Cardiac fibroblast (primary cell): ENCODE data around the gene STEAP2.
"Not testable (repeated sequence)": the region's sequence is repeated elsewhere in the genome, so short reads cannot be mapped to it uniquely, and the experiment has no call there.

Experiments used
- DNase-seq, 2 donors: peaks; one replicate each; pipeline versions ENCODE4 v3.0.0 to v3.0.0-alpha.2; 2010; ENCODE audit warnings: low read depth in 2 of 2
- H3K4me3 ChIP-seq, 2 donors: replicated peaks in 1 of 2; 1 replicate in 1 of 2; 2 replicates in 1 of 2; pipeline ENCODE4 v1.5.1; 2011; ENCODE audit warnings: low read depth in 2 of 2, low read length in 2 of 2, mild to moderate bottlenecking in 2 of 2, moderate library complexity in 1 of 2
- CTCF ChIP-seq: IDR thresholded peaks from one replicate; pipeline ENCODE4 v1.5.1; 2011; ENCODE audit warnings: low read depth, mild to moderate bottlenecking, low read length, inconsistent platforms

STEAP2 gene

GRCh38 chr7:90180011-90180585, 31.4 kb upstream of the STEAP2 start:
- TF ChIP-seq CTCF: no peak
- peak; percentile 83 to 93 for DNase-seq
- H3K4me3 ChIP-seq: no peak overlapping the region

- TF ChIP-seq CTCF: no peak
- peak; percentile 35 to 66 for DNase-seq
- no peak overlapping the region for H3K4me3 ChIP-seq
Measured at GRCh38 chr7:90180649-90181048, 30.9 kb upstream of the STEAP2 start.

- no peak overlapping the region for H3K4me3 ChIP-seq
- DNase-seq: peak in 1 of 2 donors; percentile 12
Measured at GRCh38 chr7:90181485-90181884, 30.1 kb upstream of the STEAP2 start.

GRCh38 chr7:90186290-90186689, 25.2 kb upstream of the STEAP2 start:
- H3K4me3 ChIP-seq, DNase-seq: not testable (repeated sequence)

More at GRCh38 chr7:90181485-90181884, 30.1 kb upstream of the STEAP2 start:
- TF ChIP-seq CTCF: no peak

DNA sequence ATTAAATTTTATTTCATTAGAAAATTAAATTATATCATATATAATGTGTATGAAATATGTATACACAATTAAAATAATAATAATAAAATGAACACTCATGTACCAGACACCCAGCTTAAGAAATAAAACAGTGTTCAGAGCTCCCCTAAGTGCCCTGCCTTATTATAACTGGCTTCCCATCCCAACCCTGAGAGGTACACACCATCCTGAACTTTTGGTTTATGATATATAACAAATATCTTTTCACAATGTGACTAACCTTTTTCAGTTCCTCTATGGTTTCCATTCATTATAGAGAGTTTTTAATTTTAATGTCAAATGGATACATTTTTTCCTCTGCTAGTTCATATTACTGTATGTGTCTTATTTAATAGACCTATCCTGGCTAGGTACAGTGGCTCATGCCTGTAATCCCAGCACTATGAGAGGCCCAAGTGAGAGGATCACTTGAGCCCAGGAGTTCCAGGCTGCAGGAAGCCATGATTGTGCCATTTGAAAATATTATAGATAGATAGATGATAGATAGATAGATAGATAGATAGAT, 24.0 kb upstream of the STEAP2 start:
- no peak for DNase-seq
- no peak for TF ChIP-seq CTCF
- no peak overlapping the region for H3K4me3 ChIP-seq

DNA sequence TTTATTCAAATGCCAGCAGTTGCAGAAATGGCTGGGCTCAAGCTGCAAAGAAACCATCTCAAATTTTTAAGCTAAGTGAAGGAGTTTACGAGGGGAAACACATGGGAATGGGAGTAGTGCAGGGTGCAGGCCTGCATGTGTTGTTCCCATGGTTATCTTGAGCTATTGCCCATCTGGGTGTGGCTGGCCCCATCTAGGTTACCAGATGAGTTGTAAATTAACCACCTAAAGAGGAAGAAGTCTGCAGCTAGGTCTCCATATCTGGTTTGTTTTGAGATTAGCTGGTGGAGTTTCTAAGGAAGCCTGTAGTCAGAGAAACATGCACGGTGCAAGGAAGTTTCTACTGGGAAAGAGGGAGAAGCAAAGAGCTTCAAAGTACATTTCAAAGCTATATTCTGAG, 23.3 kb upstream of the STEAP2 start:
- no peak for TF ChIP-seq CTCF
- no peak overlapping the region for H3K4me3 ChIP-seq
- DNase-seq: no peak

GRCh38 chr7:90190995-90191394, 20.5 kb upstream of the STEAP2 start:
- no peak for DNase-seq
- TF ChIP-seq CTCF: no peak
- no peak overlapping the region for H3K4me3 ChIP-seq
